Fibroblast of skin of right quadriceps (primary cell): Measurements from ENCODE around the gene EIF2B4.
"Not testable (repeated sequence)": the region's sequence is repeated elsewhere in the genome, so short reads cannot be mapped to it uniquely, and the experiment has no call there.

Source experiments
- DNase-seq: peaks from one replicate; pipeline ENCODE4 v3.0.0-alpha.2; 2013

EIF2B4 gene

GRCh38 chr2:27335311-27335710, 34.8 kb downstream of the EIF2B4 start:
- no peak for DNase-seq

- DNase-seq: no peak
These were observed 45.4 kb downstream of the EIF2B4 start for GRCh38 chr2:27324720-27325119.

GRCh38 chr2:27323596-27324285, 46.4 kb downstream of the EIF2B4 start:
- no peak for DNase-seq

GRCh38 chr2:27322766-27323595, 47.2 kb downstream of the EIF2B4 start, which contains the start of gene MPV17:
Gene MPV17 (minus strand): TSS chr2:27323097. CDS start chr2:27322517, 580 bp downstream.
- DNase-seq: peak; percentile 88

- peak; percentile 6 for DNase-seq
These were observed 47.8 kb downstream of the EIF2B4 start for GRCh38 chr2:27322301-27322765.

GRCh38 chr2:27320958-27321543, 49.1 kb downstream of the EIF2B4 start:
- DNase-seq: peak; percentile 97

- DNase-seq: not testable (repeated sequence)
These were observed 50.3 kb downstream of the EIF2B4 start for GRCh38 chr2:27319839-27320238.

GRCh38 chr2:27316655-27317412, 53.3 kb downstream of the EIF2B4 start:
- DNase-seq: no peak

- DNase-seq: no peak
These were observed 55.0 kb downstream of the EIF2B4 start for GRCh38 chr2:27315122-27315521.

GRCh38 chr2:27314709-27315108, 55.4 kb downstream of the EIF2B4 start:
- DNase-seq: no peak
